Lower leg skin (tissue), 3 donors: Measurements from ENCODE around the gene HIP1.

Experiments
- CTCF ChIP-seq, 3 donors: fragments of 450-650 bp; IDR thresholded peaks; one replicate each; pipeline ENCODE4 v1.5.1; 2016; ENCODE audit warnings: antibody characterized with exemption in 3 of 3, mild to moderate bottlenecking in 3 of 3, moderate library complexity in 2 of 3
- POLR2A ChIP-seq, 2 donors: fragments of 450-650 bp; IDR thresholded peaks; one replicate each; pipeline ENCODE4 v1.6.1; 2016 to 2017; ENCODE audit warnings: antibody characterized with exemption in 2 of 2, mild to moderate bottlenecking in 1 of 2, moderate library complexity in 1 of 2

- no peak for TF ChIP-seq CTCF (IDR thresholded peaks at IDR 0.05)
- TF ChIP-seq POLR2A (IDR thresholded peaks at IDR 0.05) = no peak
Observed at GRCh38 chr7:75572814-75573213, 165.9 kb downstream of the HIP1 start.
